Heart left ventricle (tissue), 16 donors: ENCODE data around the gene MPDU1. TPM values are rescaled to one million over a fixed set of nuclear protein-coding genes. Genes with fewer than 3 reads are reported as not detected.

Experiments used
- ATAC-seq, 4 donors: fragments of 200-7000 bp; cut with Tn5 transposase; one replicate each; pipeline ENCODE4 v1.9.1; 2020 to 2022; ENCODE audit warnings: moderate library complexity in 4 of 4, mild to moderate bottlenecking in 3 of 4, moderate number of reproducible peaks in 1 of 4
- DNase-seq, 5 donors: peaks; one replicate each; pipeline ENCODE4 v3.0.0-alpha.2; 2020
- H3K27ac ChIP-seq, 12 donors: fragments of 200-600 bp; sonication (generic) in 4 of 12; one replicate each; pipeline versions ENCODE4 v1.5.0 to v1.8.0; 2016 to 2022; ENCODE audit warnings: mild to moderate bottlenecking in 2 of 12
- H3K27me3 ChIP-seq, 9 donors: fragments of 200-600 bp; sonication (generic) in 2 of 9; one replicate each; pipeline versions ENCODE4 v1.5.1 to v1.8.0; 2016 to 2022; ENCODE audit warnings: mild to moderate bottlenecking in 3 of 9
- H3K36me3 ChIP-seq, 9 donors: fragments of 200-600 bp; sonication (generic) in 2 of 9; one replicate each; pipeline versions ENCODE4 v1.5.0 to v1.8.0; 2018 to 2022; ENCODE audit warnings: mild to moderate bottlenecking in 2 of 9
- H3K4me1 ChIP-seq, 12 donors: fragments of 200-600 bp; sonication (generic) in 4 of 12; one replicate each; pipeline versions ENCODE4 v1.5.0 to v1.8.0; 2016 to 2022; ENCODE audit warnings: mild to moderate bottlenecking in 3 of 12
- H3K4me3 ChIP-seq, 12 donors: fragments of 200-600 bp; sonication (generic) in 4 of 12; one replicate each; pipeline versions ENCODE4 v1.5.0 to v1.8.0; 2017 to 2022; ENCODE audit warnings: mild to moderate bottlenecking in 9 of 12, moderate library complexity in 4 of 12
- H3K9me3 ChIP-seq, 12 donors: fragments of 200-600 bp; sonication (generic) in 4 of 12; one replicate each; pipeline versions ENCODE4 v1.5.0 to v1.8.0; 2016 to 2022; ENCODE audit warnings: mild to moderate bottlenecking in 1 of 12
- CTCF ChIP-seq, 12 donors: fragments of 200-600 bp; sonication (generic) in 4 of 12; IDR thresholded peaks; one replicate each; pipeline versions ENCODE4 v1.5.0 to v1.8.0; 2018 to 2022; ENCODE audit warnings: antibody characterized with exemption in 12 of 12, mild to moderate bottlenecking in 5 of 12
- POLR2A ChIP-seq, 2 donors: fragments of 450-650 bp; IDR thresholded peaks; one replicate each; pipeline ENCODE4 v1.6.1; 2017; ENCODE audit warnings: antibody characterized with exemption in 2 of 2, mild to moderate bottlenecking in 2 of 2, moderate library complexity in 2 of 2
- WGBS, 4 donors: extraction: QIAGEN DNeasy Blood & Tissue Kit in 2 of 4; methylation state at CpG; one replicate each; pipeline versions ENCODE4 v1.1.5 to v1.1.7; 2013 to 2018; 5-methylcytosine and 5-hydroxymethylcytosine counted together
- intact Hi-C, 10 donors: fragments of 100-400 bp; cut with DNase I; formaldehyde crosslinking; loops; one replicate each; pipeline versions ENCODE4 v1.11.1 to v1.14.2; 2022
- polyA plus RNA-seq, 2 donors: library from polyadenylated mRNA; stranded (reverse); fragments of 200-250 nt; gene quantifications; one replicate each; pipeline ENCODE4 v1.2.3, GENCODE V29; 2013
- total RNA-seq, 9 donors: library from RNA; depleted of rRNA in 2 of 9; stranded (reverse); fragments of >200 nt in 2 of 9; fragmentation: NEBNext Ultra II Directional in 3 of 9; extraction: Animal tissue kit (Norgen Biotek cat#: 25700) in 3 of 9; gene quantifications; one replicate each; pipeline versions ENCODE4 v1.1.0 to v1.2.4, GENCODE V29; 2016 to 2023
- donor health status: ischemic (EF 13 %, LVEDD 7.1; RV severe dilation, severe dysfunction).
- donor health status: healthy with polysubstance abuse.
- donor health status: DM: no; HTN: yes; CAD: no.
- donor health status: DM: no; HTN: no; CAD: no.
- donor health status: ischemic (EF 25% LVEDD 6.9; RV normal size, moderate dysfunction).
- donor health status: ischemic (EF 25% LVEDD 5.7; RV mildly dilated, moderate dysfunction).
- donor health status: healthy.
- donor health status: DM: yes; HTN: yes; CAD: no.
- donor health status: ischemic (EF 35%, LVEDD 5.7; RV mildly dilated, moderate dysfunction).
- donor health status: nonischemic (EF 11% LVEDD 7.7; RV severe dilation, severe dysfunction).
- donor health status: DM: yes; HTN: yes; CAD: no.
- donor health status: PGD.
- donor health status: ischemic (EF 29% LVEDD 5.4; RV normal size, mild dysfunction).
- donor health status: nonischemic (EF 23%, LVEDD 6.1; RV moderate dilation, normal function).

MPDU1 gene
- total and polyA plus RNA-seq, 11 donors: 18.4 to 106 (median 33.3) TPM

- WGBS, 4 donors: 18 to 33% (median 23%) methylated on average over 10 to 15 of the region's 15 CpGs
- Histone ChIP-seq H3K27ac (peak overlapping the region in 11 of 12 donors; percentile 80 to 100 (median 98)), H3K36me3 (peaks cover 8 to 77% (median 75%) of the 10 kb centered on the region in 9 donors), H3K4me1 (peaks cover 9 to 67% (median 37%) of the 10 kb centered on the region in 12 donors), H3K27me3 (no peaks in the 10 kb centered on the region), H3K4me3 (peak overlapping the region; percentile 77 to 100 (median 100)), H3K9me3 (no peaks in the 10 kb centered on the region)
- no peak for ATAC-seq
- intact Hi-C loops: loop anchor here in 5 of 10 donors (5.0 to 10.0 kb wide), 6 partner anchors 113 to 340 kb away; partner anchors contain the start of genes TP53 (in 2 of the 5), WRAP53 (in 2 of the 5), CTDNEP1 (in 1 of the 5) and DVL2 (in 1 of the 5)
- DNase-seq: no peak
- TF ChIP-seq POLR2A (IDR thresholded peaks at IDR 0.05): no peak
- no peak for TF ChIP-seq CTCF (IDR thresholded peaks at IDR 0.05)
These were observed 9.3 kb upstream of the MPDU1 start for GRCh38 chr17:7574176-7574953.

DNA sequence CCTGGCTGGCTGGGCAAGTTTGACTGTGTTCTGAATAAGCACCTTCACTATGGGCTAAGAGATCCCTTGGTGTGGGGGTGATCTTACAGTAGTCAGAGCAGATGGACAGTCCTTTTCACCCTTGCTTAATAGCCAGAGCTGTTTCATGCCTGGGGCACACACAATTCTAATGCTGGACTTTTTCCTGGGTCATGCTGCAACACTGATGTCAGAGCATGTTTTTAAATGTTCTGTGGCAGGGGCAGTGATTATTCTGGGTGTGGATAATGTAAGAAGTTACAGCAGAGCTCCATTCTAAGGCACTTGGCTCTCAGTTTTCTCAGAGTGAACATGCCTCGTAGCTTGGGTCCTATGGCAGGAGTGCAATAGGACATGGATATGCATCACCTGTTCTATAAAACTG is 8.2 kb upstream of the MPDU1 start:
- no peaks in the 10 kb centered on the region for H3K27me3 ChIP-seq
- ATAC-seq: no peak
- H3K4me3 ChIP-seq: peak overlapping the region in 2 of 12 donors; percentile 7 to 92
- peak overlapping the region in 3 of 12 donors; percentile 29 to 98 (median 34) for H3K27ac ChIP-seq
- intact Hi-C loops: loop anchor here in 4 of 10 donors (10.0 kb wide), 4 partner anchors 221 to 341 kb away; partner anchors contain the start of genes CTDNEP1 (in 1 of the 4), DVL2 (in 1 of the 4), ELP5 (in 1 of the 4) and GABARAP (in 1 of the 4)
- H3K9me3 ChIP-seq: no peaks in the 10 kb centered on the region
- DNase-seq: no peak
- 50 to 100% (median 76%) methylated on average over 1 of the region's 1 CpG for WGBS, 4 donors
- no peak for TF ChIP-seq CTCF (IDR thresholded peaks at IDR 0.05)
- TF ChIP-seq POLR2A (IDR thresholded peaks at IDR 0.05): no peak
- peaks cover 9 to 76% (median 42%) of the 10 kb centered on the region in 12 donors for H3K4me1 ChIP-seq
- H3K36me3 ChIP-seq: peaks cover 8 to 72% (median 64%) of the 10 kb centered on the region in 9 donors

- Histone ChIP-seq H3K4me3 (peak overlapping the region in 1 of 12 donors; percentile 92), H3K36me3 (peaks cover 8 to 72% (median 59%) of the 10 kb centered on the region in 9 donors), H3K27ac (peak overlapping the region in 1 of 12 donors; percentile 98), H3K27me3 (no peaks in the 10 kb centered on the region), H3K9me3 (no peaks in the 10 kb centered on the region), H3K4me1 (peaks cover 9 to 78% (median 43%) of the 10 kb centered on the region in 12 donors)
- TF ChIP-seq POLR2A (IDR thresholded peaks at IDR 0.05): no peak
- ATAC-seq (no peak), DNase-seq (no peak)
- 50 to 79% (median 72%) methylated on average over 7 of the region's 7 CpGs for WGBS, 4 donors
- intact Hi-C loops: loop anchor here in 4 of 10 donors (10.0 kb wide), 4 partner anchors 221 to 341 kb away; partner anchors contain the start of genes CTDNEP1 (in 1 of the 4), DVL2 (in 1 of the 4), ELP5 (in 1 of the 4) and GABARAP (in 1 of the 4)
These were observed 7.7 kb upstream of the MPDU1 start for GRCh38 chr17:7575959-7576358.

DNA sequence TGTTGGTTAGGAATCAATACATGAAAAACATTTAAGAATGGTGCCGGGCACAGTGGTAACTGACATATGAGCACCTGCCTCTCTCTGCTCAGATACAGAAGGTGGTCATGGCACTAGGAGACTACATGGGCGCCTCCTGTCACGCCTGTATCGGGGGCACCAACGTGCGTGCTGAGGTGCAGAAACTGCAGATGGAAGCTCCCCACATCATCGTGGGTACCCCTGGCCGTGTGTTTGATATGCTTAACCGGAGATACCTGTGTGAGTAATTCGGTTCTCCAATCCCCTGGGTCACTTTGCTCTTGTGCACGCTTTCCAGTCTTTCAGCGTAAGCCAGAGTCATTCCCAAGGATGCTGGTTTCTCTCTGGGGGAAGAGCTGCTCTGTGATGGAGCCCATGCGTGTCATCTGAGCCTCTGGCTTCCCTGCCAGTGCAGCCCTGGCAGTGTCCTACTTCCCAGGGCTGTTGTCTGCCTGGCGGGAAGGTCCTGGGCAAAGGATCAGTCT is 7.2 kb upstream of the MPDU1 start:
- Histone ChIP-seq H3K27me3 (no peaks in the 10 kb centered on the region), H3K36me3 (peaks cover 8 to 70% (median 54%) of the 10 kb centered on the region in 9 donors), H3K9me3 (no peaks in the 10 kb centered on the region), H3K27ac (no peak overlapping the region), H3K4me1 (peaks cover 9 to 79% (median 41%) of the 10 kb centered on the region in 12 donors), H3K4me3 (no peak overlapping the region)
- no peak for ATAC-seq
- 76 to 86% (median 79%) methylated on average over 14 of the region's 14 CpGs for WGBS, 4 donors
- TF ChIP-seq POLR2A (IDR thresholded peaks at IDR 0.05) (no peak), CTCF (IDR thresholded peaks at IDR 0.05) (no peak)
- DNase-seq: no peak
- intact Hi-C loops: loop anchor here in 4 of 10 donors (10.0 kb wide), 4 partner anchors 222 to 342 kb away; partner anchors contain the start of genes CTDNEP1 (in 1 of the 4), DVL2 (in 1 of the 4), ELP5 (in 1 of the 4) and GABARAP (in 1 of the 4)
